K562 (cell line): ENCODE measurements around the gene OTUD1. TPM values are rescaled to one million over a fixed set of nuclear protein-coding genes. Genes with fewer than 3 reads are reported as not detected.

Experiments
- ATAC-seq: fragments of 200-7000 bp; cut with Tn5 transposase; 3 replicates; pipeline ENCODE4 v1.9.1; 2020; ENCODE audit warnings: moderate library complexity
- BruUV-seq: library from RNA; stranded (reverse); fragments of 400-500 nt; replicated peaks from 2 replicates; lab custom pipeline; 2021; lab: Mats Ljungman, UMichigan
- CTCF ChIA-PET: fragments of 300-600 bp; formaldehyde crosslinking; extraction: SDS; loops from one replicate; lab custom pipeline; 2021; ENCODE audit warnings: low intra/inter-chr PET ratio; lab: Yijun Ruan, JAX
- POLR2A ChIA-PET: fragments of 300-600, 350-650 bp; sonication (Branson Sonifier 250); formaldehyde crosslinking; extraction: SDS; loops from one replicate; lab custom pipeline; 2021; ENCODE audit warnings: antibody characterized with exemption, inconsistent platforms; lab: Yijun Ruan, JAX
- DNase-seq, 4 experiments: peaks; one replicate each; pipeline versions ENCODE4 v3.0.0 to v3.0.0-alpha.2; 2011 to 2018; ENCODE audit warnings: low spot score in 3 of 4, mixed read lengths in 3 of 4; ENCODE audit errors: extremely low read depth in 1 of 4
- FAIRE-seq: peaks from 2 replicates; lab custom pipeline; 2011; peaks lifted over from hg19 to GRCh38; lab: Jason Lieb, UNC
- H2AFZ ChIP-seq: 2 replicates; pipeline ENCODE4 v1.6.0; 2011; ENCODE audit warnings: low read depth, low read length, control low read depth, inconsistent platforms
- H3K27ac ChIP-seq: fragments of 200-600 bp; 3 replicates; pipeline ENCODE4 v1.8.0; 2011; ENCODE audit warnings: low read depth, mild to moderate bottlenecking, control low read depth, inconsistent platforms, low read length, moderate library complexity, mixed read lengths; ENCODE audit errors: extremely low read depth
- H3K27me3 ChIP-seq, 2 experiments: fragments of 300-600 bp in 1 of 2; 2 replicates in 1 of 2; 3 replicates in 1 of 2; pipeline versions ENCODE4 v1.6.0 to v1.8.0; 2011; ENCODE audit warnings: inconsistent platforms in 2 of 2, low read length in 2 of 2, mild to moderate bottlenecking in 1 of 2, mixed read lengths in 1 of 2, moderate library complexity in 1 of 2; ENCODE audit not compliant: control insufficient read depth in 2 of 2, insufficient read depth in 2 of 2
- H3K36me3 ChIP-seq: fragments of 300-600 bp; 3 replicates; pipeline ENCODE4 v1.8.0; 2011; ENCODE audit warnings: mild to moderate bottlenecking, low read length, inconsistent platforms; ENCODE audit not compliant: control insufficient read depth, insufficient read depth
- H3K4me1 ChIP-seq, 2 experiments: fragments of 200-600 bp in 1 of 2; replicated peaks in 1 of 2; 2 replicates in 1 of 2; 3 replicates in 1 of 2; pipeline versions ENCODE4 v1.5.1 to v1.8.0; 2011; ENCODE audit warnings: inconsistent platforms in 2 of 2, low read length in 2 of 2, mild to moderate bottlenecking in 1 of 2, mixed read lengths in 1 of 2, moderate library complexity in 1 of 2; ENCODE audit not compliant: control insufficient read depth in 2 of 2, insufficient read depth in 2 of 2
- H3K4me2 ChIP-seq: 2 replicates; pipeline ENCODE4 v1.6.1; 2011; ENCODE audit warnings: low read length, control low read depth, inconsistent platforms, mixed read lengths; ENCODE audit not compliant: insufficient read depth
- H3K4me3 ChIP-seq: fragments of 200-600 bp; sonication (generic), shearing (Covaris generic); 2 replicates; pipeline ENCODE4 v1.5.1; 2016; ENCODE audit warnings: control low read depth, inconsistent platforms
- H3K79me2 ChIP-seq: fragments of 200-600 bp; 3 replicates; pipeline ENCODE4 v1.8.0; 2011; ENCODE audit warnings: low read length, inconsistent platforms; ENCODE audit not compliant: control insufficient read depth, insufficient read depth
- H3K9ac ChIP-seq, 2 experiments: 2 replicates each; pipeline versions ENCODE4 v1.6.0 to v1.6.1; 2011; ENCODE audit warnings: low read depth in 2 of 2, low read length in 2 of 2, control low read depth in 1 of 2, inconsistent platforms in 1 of 2, mild to moderate bottlenecking in 1 of 2, mixed read lengths in 1 of 2; ENCODE audit not compliant: insufficient read depth in 1 of 2
- H3K9me1 ChIP-seq: one replicate; pipeline ENCODE4 v1.6.0; 2011; ENCODE audit warnings: inconsistent platforms, mild to moderate bottlenecking, low read length, moderate library complexity; ENCODE audit not compliant: control insufficient read depth, insufficient read depth
- H3K9me3 ChIP-seq: replicated peaks from 2 replicates; pipeline ENCODE4 v1.5.1; 2011; ENCODE audit warnings: low read depth, low read length, inconsistent platforms; ENCODE audit not compliant: control insufficient read depth, insufficient read depth
- H4K20me1 ChIP-seq: replicated peaks from 2 replicates; pipeline ENCODE4 v1.6.1; 2011; ENCODE audit warnings: low read length, inconsistent platforms, mixed read lengths; ENCODE audit not compliant: control insufficient read depth, insufficient read depth
- FIP1L1 ChIP-seq: fragments of 200-400 bp; formaldehyde crosslinking; IDR thresholded peaks from 2 replicates; pipeline ENCODE4 v1.6.1; 2018; ENCODE audit warnings: mild to moderate bottlenecking, low read depth, low read length; ENCODE audit not compliant: poor library complexity, severe bottlenecking
- HDAC6 ChIP-seq: IDR thresholded peaks from 2 replicates; pipeline ENCODE4 v1.6.1; 2012; ENCODE audit warnings: low read depth, mild to moderate bottlenecking, control low read depth, inconsistent platforms, low read length, moderate library complexity
- HSF4 ChIP-seq: fragments of 250-450 bp; sonication (Bioruptor Pico); IDR thresholded peaks from 2 replicates; pipeline ENCODE4 v2.1.2; 2022; ENCODE audit warnings: mild to moderate bottlenecking, moderate library complexity, borderline replicate concordance
- MCM5 ChIP-seq: fragments of 450-650 bp; IDR thresholded peaks from 2 replicates; pipeline ENCODE4 v1.6.1; 2016; ENCODE audit warnings: low read depth
- PHTF2 ChIP-seq: fragments of 250-450 bp; sonication (Bioruptor Pico); IDR thresholded peaks from 2 replicates; pipeline ENCODE4 v1.5.0; 2021; ENCODE audit warnings: mild to moderate bottlenecking
- RBM39 ChIP-seq: fragments of 200-400 bp; formaldehyde crosslinking; optimal IDR thresholded peaks from 2 replicates; pipeline ENCODE3; 2018; ENCODE audit warnings: low read depth, low read length
- SAFB2 ChIP-seq: fragments of 200-400 bp; formaldehyde crosslinking; IDR thresholded peaks from 2 replicates; pipeline ENCODE4 v1.6.1; 2018; ENCODE audit warnings: borderline replicate concordance, low read length, low read depth, moderate library complexity; ENCODE audit not compliant: severe bottlenecking
- ZNF165 ChIP-seq: fragments of 250-450 bp; sonication (Bioruptor Pico); IDR thresholded peaks from 2 replicates; pipeline ENCODE4 v1.4.0; 2020; ENCODE audit warnings: borderline replicate concordance
- WGBS: fragments of 100-300 bp; shearing (Covaris generic); methylation state at CpG from one replicate; pipeline ENCODE4 v1.1.6; 2016; ENCODE audit warnings: low coverage, mixed read lengths; ENCODE audit not compliant: insufficient coverage; ENCODE audit errors: missing lambda C conversion rate; 5-methylcytosine and 5-hydroxymethylcytosine counted together
- in situ Hi-C: fragments of 300-500 bp; cut with MboI; formaldehyde crosslinking; loops from 4 replicates; pipeline ENCODE4 v1.15.0; 2018; ENCODE audit warnings: inconsistent platforms, mixed read lengths
- intact Hi-C: fragments of 100-400 bp; cut with micrococcal nuclease; formaldehyde crosslinking; loops from 2 replicates; pipeline ENCODE4 v1.14.2; 2022
- polyA plus RNA-seq, 8 experiments: library from polyadenylated mRNA; depleted of rRNA in 4 of 8; stranded (reverse) in 5 of 8; unstranded in 3 of 8; fragments of >200 nt; fragmentation: Nextera tagmentation in 2 of 8; fragmentation: Illumina TruSeq in 1 of 8; extraction: Ambion mirVana in 2 of 8; extraction: Trizol in 1 of 8; gene quantifications; 2 replicates each; pipeline versions ENCODE4 v1.2.1 to v1.2.3, GENCODE V29; 2011 to 2014; ENCODE audit warnings: inconsistent platforms in 1 of 8, missing spikeins in 1 of 8
- total RNA-seq, 7 experiments: library from RNA; depleted of rRNA in 6 of 7; stranded (reverse); fragments of >200 nt in 6 of 7; fragmentation: Illumina TruSeq in 2 of 7; extraction: Trizol in 2 of 7; gene quantifications; 2 replicates each; pipeline versions ENCODE4 v1.2.1 to v1.2.3, GENCODE V29; 2011 to 2021; ENCODE audit warnings: low replicate concordance in 1 of 7
- TF ChIP-seq, protein P1 (sequence below): fragments of 450-650 bp; IDR thresholded peaks from 2 replicates; pipeline ENCODE4 v1.7.1; 2018; ENCODE audit warnings: mild to moderate bottlenecking, low read depth; ENCODE audit not compliant: partially characterized antibody
- TF ChIP-seq, protein P2 (sequence below), 3 experiments: fragments of 200-800 bp in 1 of 3; fragments of 250-450 bp in 1 of 3; fragments of 450-650 bp in 1 of 3; sonication (Bioruptor Pico) in 1 of 3; sonication (Bioruptor generic) in 1 of 3; formaldehyde crosslinking in 1 of 3; IDR thresholded peaks; 2 replicates each; pipeline versions ENCODE4 v1.6.1 to v1.8.0; 2016 to 2022; ENCODE audit warnings: mild to moderate bottlenecking in 2 of 3, missing genetic modification characterization in 2 of 3, missing compliant biosample characterization in 1 of 3, moderate library complexity in 1 of 3

The OTUD1 gene
- total and polyA plus RNA-seq, 9 of the 15 experiments (the other 6 are each of a cell fraction or from before 2014, with no cell fraction given): 0.29 to 2.0 (median 0.49) TPM

GRCh38 chr10:23421397-23421796, 17.5 kb upstream of the OTUD1 start:
- ChIA-PET POLR2A (no interaction called here), CTCF (no interaction called here)
- WGBS: 0% methylated on average over 1 of the region's 1 CpG
- H4K20me1 ChIP-seq: no peaks in the 10 kb centered on the region
- DNase-seq (no peak), FAIRE-seq (no peak), ATAC-seq (no peak)
- in situ Hi-C loops: no loop called here
- H3K27ac ChIP-seq: no peak overlapping the region
- intact Hi-C loops: no loop called here
- H3K9me1 ChIP-seq: no peaks in the 10 kb centered on the region
- no peaks in the 10 kb centered on the region for H3K36me3 ChIP-seq
- H3K27me3 ChIP-seq: no peaks in the 10 kb centered on the region
- no peak overlapping the region for H3K9ac ChIP-seq
- H3K79me2 ChIP-seq: no peaks in the 10 kb centered on the region
- no peak overlapping the region for H3K4me2 ChIP-seq
- TF ChIP-seq, protein P1, sequence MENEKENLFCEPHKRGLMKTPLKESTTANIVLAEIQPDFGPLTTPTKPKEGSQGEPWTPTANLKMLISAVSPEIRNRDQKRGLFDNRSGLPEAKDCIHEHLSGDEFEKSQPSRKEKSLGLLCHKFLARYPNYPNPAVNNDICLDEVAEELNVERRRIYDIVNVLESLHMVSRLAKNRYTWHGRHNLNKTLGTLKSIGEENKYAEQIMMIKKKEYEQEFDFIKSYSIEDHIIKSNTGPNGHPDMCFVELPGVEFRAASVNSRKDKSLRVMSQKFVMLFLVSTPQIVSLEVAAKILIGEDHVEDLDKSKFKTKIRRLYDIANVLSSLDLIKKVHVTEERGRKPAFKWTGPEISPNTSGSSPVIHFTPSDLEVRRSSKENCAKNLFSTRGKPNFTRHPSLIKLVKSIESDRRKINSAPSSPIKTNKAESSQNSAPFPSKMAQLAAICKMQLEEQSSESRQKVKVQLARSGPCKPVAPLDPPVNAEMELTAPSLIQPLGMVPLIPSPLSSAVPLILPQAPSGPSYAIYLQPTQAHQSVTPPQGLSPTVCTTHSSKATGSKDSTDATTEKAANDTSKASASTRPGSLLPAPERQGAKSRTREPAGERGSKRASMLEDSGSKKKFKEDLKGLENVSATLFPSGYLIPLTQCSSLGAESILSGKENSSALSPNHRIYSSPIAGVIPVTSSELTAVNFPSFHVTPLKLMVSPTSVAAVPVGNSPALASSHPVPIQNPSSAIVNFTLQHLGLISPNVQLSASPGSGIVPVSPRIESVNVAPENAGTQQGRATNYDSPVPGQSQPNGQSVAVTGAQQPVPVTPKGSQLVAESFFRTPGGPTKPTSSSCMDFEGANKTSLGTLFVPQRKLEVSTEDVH: no peak
- TF ChIP-seq PHTF2 (no peak), HDAC6 (no peak), SAFB2 (no peak), RBM39 (no peak), FIP1L1 (no peak), ZNF165 (CRISPR knock-in tag) (no peak), MCM5 (no peak), HSF4 (CRISPR knock-in tag) (no peak)
- TF ChIP-seq, protein P2, sequence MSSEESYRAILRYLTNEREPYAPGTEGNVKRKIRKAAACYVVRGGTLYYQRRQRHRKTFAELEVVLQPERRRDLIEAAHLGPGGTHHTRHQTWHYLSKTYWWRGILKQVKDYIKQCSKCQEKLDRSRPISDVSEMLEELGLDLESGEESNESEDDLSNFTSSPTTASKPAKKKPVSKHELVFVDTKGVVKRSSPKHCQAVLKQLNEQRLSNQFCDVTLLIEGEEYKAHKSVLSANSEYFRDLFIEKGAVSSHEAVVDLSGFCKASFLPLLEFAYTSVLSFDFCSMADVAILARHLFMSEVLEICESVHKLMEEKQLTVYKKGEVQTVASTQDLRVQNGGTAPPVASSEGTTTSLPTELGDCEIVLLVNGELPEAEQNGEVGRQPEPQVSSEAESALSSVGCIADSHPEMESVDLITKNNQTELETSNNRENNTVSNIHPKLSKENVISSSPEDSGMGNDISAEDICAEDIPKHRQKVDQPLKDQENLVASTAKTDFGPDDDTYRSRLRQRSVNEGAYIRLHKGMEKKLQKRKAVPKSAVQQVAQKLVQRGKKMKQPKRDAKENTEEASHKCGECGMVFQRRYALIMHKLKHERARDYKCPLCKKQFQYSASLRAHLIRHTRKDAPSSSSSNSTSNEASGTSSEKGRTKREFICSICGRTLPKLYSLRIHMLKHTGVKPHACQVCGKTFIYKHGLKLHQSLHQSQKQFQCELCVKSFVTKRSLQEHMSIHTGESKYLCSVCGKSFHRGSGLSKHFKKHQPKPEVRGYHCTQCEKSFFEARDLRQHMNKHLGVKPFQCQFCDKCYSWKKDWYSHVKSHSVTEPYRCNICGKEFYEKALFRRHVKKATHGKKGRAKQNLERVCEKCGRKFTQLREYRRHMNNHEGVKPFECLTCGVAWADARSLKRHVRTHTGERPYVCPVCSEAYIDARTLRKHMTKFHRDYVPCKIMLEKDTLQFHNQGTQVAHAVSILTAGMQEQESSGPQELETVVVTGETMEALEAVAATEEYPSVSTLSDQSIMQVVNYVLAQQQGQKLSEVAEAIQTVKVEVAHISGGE (CRISPR knock-in tag; IDR thresholded peaks at IDR 0.05): no peak
- no peak overlapping the region for H2AFZ ChIP-seq
- BruUV-seq: no TSS peak
- H3K4me1 ChIP-seq: no peaks in the 10 kb centered on the region
- no peaks in the 10 kb centered on the region for H3K9me3 ChIP-seq
- no peak overlapping the region for H3K4me3 ChIP-seq
